ENCODE data around the gene MAGEA4.

- TF ChIP-seq EP300 (IDR thresholded peaks at IDR 0.05) (no peak), CTCF (IDR thresholded peaks at IDR 0.05) (no peak), POLR2AphosphoS5 (IDR thresholded peaks at IDR 0.05) (no peak)
These were observed 15.8 kb upstream of the MAGEA4 start for GRCh38 chrX:151896734-151897474.

Measured in suprapubic skin (tissue), 4 donors.